BE2C (cell line): ENCODE results near the gene NCBP3.

Experiments used
- DNase-seq: peaks from one replicate; pipeline ENCODE4 v3.0.0-alpha.2; 2020
- H3K27me3 ChIP-seq: fragments of 250-450 bp; sonication (Bioruptor Pico); 2 replicates; pipeline ENCODE4 v1.5.1; 2020; ENCODE audit warnings: mild to moderate bottlenecking
- H3K36me3 ChIP-seq: fragments of 250-450 bp; sonication (Bioruptor Pico); 2 replicates; pipeline ENCODE4 v1.5.1; 2020; ENCODE audit warnings: mild to moderate bottlenecking
- H3K4me1 ChIP-seq: fragments of 250-450 bp; sonication (Bioruptor Pico); 2 replicates; pipeline ENCODE4 v1.5.1; 2020
- H3K4me3 ChIP-seq: 2 replicates; pipeline ENCODE4 v1.5.1; 2011; ENCODE audit warnings: low read depth, low read length
- H3K9me3 ChIP-seq: fragments of 250-450 bp; sonication (Bioruptor Pico); 2 replicates; pipeline ENCODE4 v1.5.1; 2020
- CTCF ChIP-seq: IDR thresholded peaks from 2 replicates; pipeline ENCODE4 v1.5.1; 2012; ENCODE audit warnings: mild to moderate bottlenecking, low read depth, low read length

The NCBP3 gene

GRCh38 chr17:3753624-3754023 is 92.4 kb downstream of the NCBP3 start:
- no peaks in the 10 kb centered on the region for H3K4me1 ChIP-seq
- H3K4me3 ChIP-seq, result no peak overlapping the region
- no peaks in the 10 kb centered on the region for H3K9me3 ChIP-seq
- no peaks in the 10 kb centered on the region for H3K27me3 ChIP-seq
- H3K36me3 ChIP-seq, result no peaks in the 10 kb centered on the region
- TF ChIP-seq CTCF, result no peak
- no peak for DNase-seq
